Superior temporal gyrus (tissue), 1 donor: ENCODE results near the gene STK38.

ENCODE experiments used
- DNase-seq: peaks from one replicate; pipeline ENCODE4 v3.0.0-alpha.2; 2016; ENCODE audit errors: extremely low spot score

The STK38 gene

GRCh38 chr6:36523451-36523850 is 23.8 kb downstream of the STK38 start:
- DNase-seq = no peak

- DNase-seq = no peak
Measured at GRCh38 chr6:36519352-36519751, 27.9 kb downstream of the STK38 start.

- no peak for DNase-seq
Measured at GRCh38 chr6:36517408-36517807, 29.9 kb downstream of the STK38 start.

- DNase-seq = peak; percentile 30
Measured at GRCh38 chr6:36516988-36517387, 30.3 kb downstream of the STK38 start.

GRCh38 chr6:36516559-36516958 is 30.7 kb downstream of the STK38 start:
- no peak for DNase-seq

GRCh38 chr6:36515844-36516243 is 31.4 kb downstream of the STK38 start:
- no peak for DNase-seq

GRCh38 chr6:36514554-36515456 is 32.5 kb downstream of the STK38 start:
- no peak for DNase-seq

- DNase-seq = no peak
Measured at GRCh38 chr6:36510365-36510764, 36.9 kb downstream of the STK38 start.

GRCh38 chr6:36508532-36508931 is 38.7 kb downstream of the STK38 start:
- DNase-seq = no peak

GRCh38 chr6:36506611-36507010 is 40.7 kb downstream of the STK38 start:
- DNase-seq = no peak

GRCh38 chr6:36505744-36506534 is 41.3 kb downstream of the STK38 start:
- DNase-seq = no peak

GRCh38 chr6:36504982-36505381 is 42.3 kb downstream of the STK38 start:
- DNase-seq = no peak

GRCh38 chr6:36504181-36504580 is 43.1 kb downstream of the STK38 start:
- no peak for DNase-seq

GRCh38 chr6:36501686-36502085 is 45.6 kb downstream of the STK38 start:
- DNase-seq = no peak

- no peak for DNase-seq
Measured at GRCh38 chr6:36499918-36500317, 47.4 kb downstream of the STK38 start.

GRCh38 chr6:36495086-36495485 is 52.2 kb downstream of the STK38 start:
- DNase-seq = no peak

- no peak for DNase-seq
Measured at GRCh38 chr6:36493859-36494258, 53.4 kb downstream of the STK38 start.

- DNase-seq = no peak
Measured at GRCh38 chr6:36493319-36493718, 54.0 kb downstream of the STK38 start.

- no peak for DNase-seq
Measured at GRCh38 chr6:36492621-36493020, 54.7 kb downstream of the STK38 start.

- no peak for DNase-seq
Measured at GRCh38 chr6:36492092-36492491, 55.2 kb downstream of the STK38 start.

- DNase-seq = no peak
Measured at GRCh38 chr6:36491378-36491965, 55.8 kb downstream of the STK38 start.

- no peak for DNase-seq
Measured at GRCh38 chr6:36489426-36489825, 57.9 kb downstream of the STK38 start.

- no peak for DNase-seq
Measured at GRCh38 chr6:36488221-36488620, 59.1 kb downstream of the STK38 start.
